K562 (cell line): ENCODE measurements around the gene GLTP. TPM values are rescaled to one million over a fixed set of nuclear protein-coding genes. Genes with fewer than 3 reads are reported as not detected.
A peak's percentile ranks its signal among the peaks of the same experiment; 100 is the strongest.

Experiments
- ARID3A ChIP-seq: IDR thresholded peaks from 2 replicates; pipeline ENCODE4 v1.6.1; 2012; ENCODE audit warnings: low read depth, low read length, improper control_type of control experiment, borderline replicate concordance
- ATF3 ChIP-seq, 2 experiments: fragments of 450-650 bp in 1 of 2; sonication (generic) in 1 of 2; formaldehyde crosslinking in 1 of 2; IDR thresholded peaks in 1 of 2; conservative IDR thresholded peaks in 1 of 2; 2 replicates each; pipeline versions ENCODE4 v1.6.1 to v1.8.1; 2016 to 2023; ENCODE audit warnings: mild to moderate bottlenecking in 2 of 2, moderate library complexity in 2 of 2, inconsistent platforms in 1 of 2, missing genetic modification reagents in 1 of 2
- CREM ChIP-seq: IDR thresholded peaks from 2 replicates; pipeline ENCODE4 v1.6.1; 2014; ENCODE audit warnings: antibody characterized with exemption, low read depth
- DACH1 ChIP-seq: fragments of 450-650 bp; IDR thresholded peaks from 2 replicates; pipeline ENCODE4 v1.6.1; 2018; ENCODE audit not compliant: partially characterized antibody
- EHMT2 ChIP-seq: fragments of 450-650 bp; IDR thresholded peaks from 2 replicates; pipeline ENCODE4 v1.6.1; 2018; ENCODE audit warnings: antibody characterized with exemption
- ETV5 ChIP-seq: sonication (generic); formaldehyde crosslinking; IDR thresholded peaks from 2 replicates; pipeline ENCODE4 v1.4.0; 2020; ENCODE audit warnings: low read depth, mild to moderate bottlenecking, missing genetic modification reagents
- FUS ChIP-seq: fragments of 200-400 bp; formaldehyde crosslinking; optimal IDR thresholded peaks from 2 replicates; pipeline ENCODE3; 2017; ENCODE audit warnings: low read depth, low read length
- GATAD2B ChIP-seq: fragments of 450-650 bp; IDR thresholded peaks from 2 replicates; pipeline ENCODE4 v1.6.1; 2017; ENCODE audit warnings: mild to moderate bottlenecking, borderline replicate concordance
- HES1 ChIP-seq: fragments of 450-650 bp; IDR thresholded peaks from 2 replicates; pipeline ENCODE4 v1.6.1; 2016; ENCODE audit warnings: low read depth, mild to moderate bottlenecking, moderate library complexity
- MLLT1 ChIP-seq, 2 experiments: fragments of 450-650 bp; IDR thresholded peaks; 2 replicates each; pipeline ENCODE4 v1.6.1; 2016
- PRDM10 ChIP-seq: fragments of 450-650 bp; IDR thresholded peaks from 2 replicates; pipeline ENCODE4 v1.6.1; 2018; ENCODE audit not compliant: partially characterized antibody
- SP1 ChIP-seq: sonication (generic); formaldehyde crosslinking; IDR thresholded peaks from 2 replicates; pipeline ENCODE4 v1.8.1; 2022; ENCODE audit warnings: mild to moderate bottlenecking, missing genetic modification reagents
- STAG1 ChIP-seq: sonication (generic); formaldehyde crosslinking; IDR thresholded peaks from 2 replicates; pipeline ENCODE4 v1.5.0; 2020; ENCODE audit warnings: missing genetic modification reagents, borderline replicate concordance
- U2AF2 ChIP-seq: fragments of 200-400 bp; formaldehyde crosslinking; optimal IDR thresholded peaks from 2 replicates; pipeline ENCODE3; 2017; ENCODE audit warnings: low read depth, mild to moderate bottlenecking, low read length
- ZEB2 ChIP-seq: fragments of 450-650 bp; IDR thresholded peaks from 2 replicates; pipeline ENCODE4 v1.6.1; 2016
- ZNF197 ChIP-seq: fragments of 200-800 bp; sonication (Bioruptor generic); IDR thresholded peaks from 2 replicates; pipeline ENCODE4 v1.6.1; 2016; ENCODE audit warnings: low read depth, missing genetic modification characterization, missing compliant biosample characterization
- ZNF224 ChIP-seq: sonication (generic); formaldehyde crosslinking; IDR thresholded peaks from 2 replicates; pipeline ENCODE4 v1.8.0; 2022; ENCODE audit warnings: mild to moderate bottlenecking, missing genetic modification reagents
- ZNF324 ChIP-seq: fragments of 250-450 bp; sonication (Bioruptor Pico); IDR thresholded peaks from 2 replicates; pipeline ENCODE4 v1.4.0; 2020; ENCODE audit warnings: mild to moderate bottlenecking
- ZNF707 ChIP-seq: fragments of 250-450 bp; sonication (Bioruptor Pico); conservative IDR thresholded peaks from 2 replicates; pipeline ENCODE4 v1.8.0; 2022; ENCODE audit warnings: inconsistent platforms, mild to moderate bottlenecking, moderate library complexity
- polyA plus RNA-seq, 8 experiments: library from polyadenylated mRNA; depleted of rRNA in 4 of 8; stranded (reverse) in 5 of 8; unstranded in 3 of 8; fragments of >200 nt; fragmentation: Nextera tagmentation in 2 of 8; fragmentation: Illumina TruSeq in 1 of 8; extraction: Ambion mirVana in 2 of 8; extraction: Trizol in 1 of 8; gene quantifications; 2 replicates each; pipeline versions ENCODE4 v1.2.1 to v1.2.3, GENCODE V29; 2011 to 2014; ENCODE audit warnings: inconsistent platforms in 1 of 8, missing spikeins in 1 of 8
- total RNA-seq, 7 experiments: library from RNA; depleted of rRNA in 6 of 7; stranded (reverse); fragments of >200 nt in 6 of 7; fragmentation: Illumina TruSeq in 2 of 7; extraction: Trizol in 2 of 7; gene quantifications; 2 replicates each; pipeline versions ENCODE4 v1.2.1 to v1.2.3, GENCODE V29; 2011 to 2021; ENCODE audit warnings: low replicate concordance in 1 of 7

Gene GLTP
- total and polyA plus RNA-seq, 9 of the 15 experiments (the other 6 are each of a cell fraction or from before 2014, with no cell fraction given) = 4.4 to 8.3 (median 6.1) TPM

- TF ChIP-seq ATF3 (IDR thresholded peaks at IDR 0.05) (no peak), ATF3 (CRISPR knock-in tag; conservative IDR thresholded peaks at IDR 0.05) (no peak), ZNF324 (CRISPR knock-in tag) (no peak), SP1 (CRISPR knock-in tag) (0 out of 2 replicates have a peak, but pooled peaks have one; percentile 63), MLLT1 (IDR thresholded peaks at IDR 0.05) (no peak; a peak in 2 of 4 replicates), EHMT2 (no peak), ZNF707 (no peak), GATAD2B (no peak), STAG1 (CRISPR knock-in tag) (peak; percentile 4; the same call in 1 of the 2 replicates), ARID3A (no peak), U2AF2 (no peak), ZEB2 (0 out of 2 replicates have a peak, but pooled peaks have one; percentile 37), ZNF197 (CRISPR knock-in tag) (no peak), ETV5 (CRISPR knock-in tag) (no peak), FUS (no peak), ZNF224 (CRISPR knock-in tag) (no peak), PRDM10 (no peak), DACH1 (peak; percentile 19), HES1 (no peak), CREM (peak; percentile 88)
Measured at GRCh38 chr12:109899783-109900751, 19.7 kb upstream of the GLTP start, which contains the start of gene TCHP (continued).
